Activated T-cell treated with anti-CD3 and anti-CD28 coated beads for 24 hours (primary cell): Measurements from ENCODE around the gene PRKAG2.

Source experiments
- DNase-seq: peaks from one replicate; pipeline ENCODE4 v3.0.0-alpha.2; 2020; ENCODE audit warnings: low read depth

Gene PRKAG2

GRCh38 chr7:151692721-151693120 is 184.2 kb downstream of the PRKAG2 start:
- DNase-seq: no peak

- DNase-seq: no peak
Observed at GRCh38 chr7:151691449-151691848, 185.5 kb downstream of the PRKAG2 start.

- DNase-seq: no peak
Observed at GRCh38 chr7:151690606-151691005, 186.3 kb downstream of the PRKAG2 start.

GRCh38 chr7:151689196-151689971 is 187.5 kb downstream of the PRKAG2 start:
- DNase-seq: no peak

GRCh38 chr7:151688236-151688780 is 188.6 kb downstream of the PRKAG2 start:
- DNase-seq: no peak

GRCh38 chr7:151687523-151688235 is 189.2 kb downstream of the PRKAG2 start:
- DNase-seq: no peak

GRCh38 chr7:151686826-151687225 is 190.1 kb downstream of the PRKAG2 start:
- DNase-seq: no peak

GRCh38 chr7:151686016-151686766 is 190.7 kb downstream of the PRKAG2 start:
- DNase-seq: no peak

GRCh38 chr7:151684408-151685175 is 192.3 kb downstream of the PRKAG2 start:
- DNase-seq: no peak

GRCh38 chr7:151683615-151684407 is 193.1 kb downstream of the PRKAG2 start:
- no peak for DNase-seq

- DNase-seq: no peak
Observed at GRCh38 chr7:151682831-151683614, 193.9 kb downstream of the PRKAG2 start.

GRCh38 chr7:151681726-151682125 is 195.2 kb downstream of the PRKAG2 start:
- no peak for DNase-seq

- DNase-seq: no peak
Observed at GRCh38 chr7:151680810-151681209, 196.1 kb downstream of the PRKAG2 start.

- DNase-seq: no peak
Observed at GRCh38 chr7:151679881-151680612, 196.9 kb downstream of the PRKAG2 start.

GRCh38 chr7:151679071-151679708 is 197.7 kb downstream of the PRKAG2 start:
- no peak for DNase-seq

- no peak for DNase-seq
Observed at GRCh38 chr7:151678227-151678604, 198.7 kb downstream of the PRKAG2 start.

GRCh38 chr7:151677581-151678226 is 199.2 kb downstream of the PRKAG2 start:
- no peak for DNase-seq

GRCh38 chr7:151676759-151677158 is 200.2 kb downstream of the PRKAG2 start:
- no peak for DNase-seq
